H1 (cell line): ENCODE results near the gene CNTN5. TPM values are rescaled to one million over a fixed set of nuclear protein-coding genes. Genes with fewer than 3 reads are reported as not detected.

Source experiments
- BACH1 ChIP-seq: IDR thresholded peaks from 2 replicates; pipeline ENCODE4 v1.6.1; 2012; ENCODE audit warnings: low read length, improper control_type of control experiment
- KDM5A ChIP-seq: fragments of 200-600 bp; IDR thresholded peaks from 2 replicates; pipeline ENCODE4 v1.7.1; 2012; ENCODE audit warnings: mild to moderate bottlenecking, low read length, inconsistent platforms, mixed read lengths
- TEAD4 ChIP-seq: IDR thresholded peaks from 2 replicates; pipeline ENCODE4 v1.6.1; 2012; ENCODE audit warnings: low read depth, low read length, inconsistent platforms, mixed read lengths
- polyA plus RNA-seq, 7 experiments: library from polyadenylated mRNA; depleted of rRNA in 3 of 7; stranded (reverse) in 5 of 7; unstranded in 2 of 7; fragments of >200 nt in 5 of 7; fragments of 200-250 nt in 2 of 7; gene quantifications; 1 replicate in 5 of 7; 2 replicates in 1 of 7; 4 replicates in 1 of 7; pipeline versions ENCODE4 v1.2.1 to v1.2.3, GENCODE V29; 2011 to 2013; ENCODE audit warnings: missing spikeins in 2 of 7, mixed read lengths in 2 of 7
- total RNA-seq: library from RNA; stranded (reverse); fragmentation: NEBNext Ultra II Directional; extraction: Animal tissue kit (Norgen Biotek cat#: 25700); gene quantifications from 2 replicates; pipeline ENCODE4 v1.2.1, GENCODE V29; 2021
- TF ChIP-seq, protein P1 (sequence below): IDR thresholded peaks from 2 replicates; pipeline ENCODE4 v1.6.1; 2012; ENCODE audit warnings: inconsistent platforms

The CNTN5 gene
- total and polyA plus RNA-seq, 2 of the 8 experiments (the other 6 are each of a cell fraction or from before 2014, with no cell fraction given), result not detected

DNA sequence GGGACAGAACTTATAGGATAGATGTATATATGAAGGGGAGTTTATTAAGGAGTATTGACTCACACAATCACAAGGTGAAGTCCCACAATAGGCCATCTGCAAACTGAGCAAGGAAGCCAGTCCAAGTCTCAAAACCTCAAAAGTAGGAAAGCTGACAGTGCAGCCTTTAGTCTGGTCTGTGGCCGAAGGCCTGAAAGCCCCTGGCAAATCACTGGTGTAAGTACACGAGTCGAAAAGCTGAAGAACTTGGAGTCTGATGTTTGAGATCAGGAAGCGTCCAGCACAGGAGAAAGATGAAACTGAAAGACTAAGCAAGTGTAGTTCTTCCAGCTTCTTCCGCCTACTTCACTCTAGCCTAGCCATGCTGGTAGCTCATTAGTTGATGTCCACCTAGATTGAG is 866.7 kb downstream of the CNTN5 start (continued):
- TF ChIP-seq, protein P1, sequence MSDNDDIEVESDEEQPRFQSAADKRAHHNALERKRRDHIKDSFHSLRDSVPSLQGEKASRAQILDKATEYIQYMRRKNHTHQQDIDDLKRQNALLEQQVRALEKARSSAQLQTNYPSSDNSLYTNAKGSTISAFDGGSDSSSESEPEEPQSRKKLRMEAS, result no peak
- TF ChIP-seq BACH1, result no peak
- no peak for TF ChIP-seq KDM5A
- no peak for TF ChIP-seq TEAD4
